K562 (cell line): ENCODE measurements around the gene SOAT2. TPM values are rescaled to one million over a fixed set of nuclear protein-coding genes. Genes with fewer than 3 reads are reported as not detected.

Experiments used
- ATAC-seq: fragments of 200-7000 bp; cut with Tn5 transposase; 3 replicates; pipeline ENCODE4 v1.9.1; 2020; ENCODE audit warnings: moderate library complexity
- BruUV-seq: library from RNA; stranded (reverse); fragments of 400-500 nt; replicated peaks from 2 replicates; lab custom pipeline; 2021; lab: Mats Ljungman, UMichigan
- CTCF ChIA-PET: fragments of 300-600 bp; formaldehyde crosslinking; extraction: SDS; loops from one replicate; lab custom pipeline; 2021; ENCODE audit warnings: low intra/inter-chr PET ratio; lab: Yijun Ruan, JAX
- POLR2A ChIA-PET: fragments of 300-600, 350-650 bp; sonication (Branson Sonifier 250); formaldehyde crosslinking; extraction: SDS; loops from one replicate; lab custom pipeline; 2021; ENCODE audit warnings: antibody characterized with exemption, inconsistent platforms; lab: Yijun Ruan, JAX
- DNase-seq, 4 experiments: peaks; one replicate each; pipeline versions ENCODE4 v3.0.0 to v3.0.0-alpha.2; 2011 to 2018; ENCODE audit warnings: low spot score in 3 of 4, mixed read lengths in 3 of 4; ENCODE audit errors: extremely low read depth in 1 of 4
- FAIRE-seq: peaks from 2 replicates; lab custom pipeline; 2011; peaks lifted over from hg19 to GRCh38; lab: Jason Lieb, UNC
- H2AFZ ChIP-seq: 2 replicates; pipeline ENCODE4 v1.6.0; 2011; ENCODE audit warnings: low read depth, low read length, control low read depth, inconsistent platforms
- H3K27ac ChIP-seq: fragments of 200-600 bp; 3 replicates; pipeline ENCODE4 v1.8.0; 2011; ENCODE audit warnings: low read depth, mild to moderate bottlenecking, control low read depth, inconsistent platforms, low read length, moderate library complexity, mixed read lengths; ENCODE audit errors: extremely low read depth
- H3K27me3 ChIP-seq, 2 experiments: fragments of 300-600 bp in 1 of 2; 2 replicates in 1 of 2; 3 replicates in 1 of 2; pipeline versions ENCODE4 v1.6.0 to v1.8.0; 2011; ENCODE audit warnings: inconsistent platforms in 2 of 2, low read length in 2 of 2, mild to moderate bottlenecking in 1 of 2, mixed read lengths in 1 of 2, moderate library complexity in 1 of 2; ENCODE audit not compliant: control insufficient read depth in 2 of 2, insufficient read depth in 2 of 2
- H3K36me3 ChIP-seq: fragments of 300-600 bp; 3 replicates; pipeline ENCODE4 v1.8.0; 2011; ENCODE audit warnings: mild to moderate bottlenecking, low read length, inconsistent platforms; ENCODE audit not compliant: control insufficient read depth, insufficient read depth
- H3K4me1 ChIP-seq, 2 experiments: fragments of 200-600 bp in 1 of 2; replicated peaks in 1 of 2; 2 replicates in 1 of 2; 3 replicates in 1 of 2; pipeline versions ENCODE4 v1.5.1 to v1.8.0; 2011; ENCODE audit warnings: inconsistent platforms in 2 of 2, low read length in 2 of 2, mild to moderate bottlenecking in 1 of 2, mixed read lengths in 1 of 2, moderate library complexity in 1 of 2; ENCODE audit not compliant: control insufficient read depth in 2 of 2, insufficient read depth in 2 of 2
- H3K4me2 ChIP-seq: 2 replicates; pipeline ENCODE4 v1.6.1; 2011; ENCODE audit warnings: low read length, control low read depth, inconsistent platforms, mixed read lengths; ENCODE audit not compliant: insufficient read depth
- H3K4me3 ChIP-seq: fragments of 200-600 bp; sonication (generic), shearing (Covaris generic); 2 replicates; pipeline ENCODE4 v1.5.1; 2016; ENCODE audit warnings: control low read depth, inconsistent platforms
- H3K79me2 ChIP-seq: fragments of 200-600 bp; 3 replicates; pipeline ENCODE4 v1.8.0; 2011; ENCODE audit warnings: low read length, inconsistent platforms; ENCODE audit not compliant: control insufficient read depth, insufficient read depth
- H3K9ac ChIP-seq, 2 experiments: 2 replicates each; pipeline versions ENCODE4 v1.6.0 to v1.6.1; 2011; ENCODE audit warnings: low read depth in 2 of 2, low read length in 2 of 2, control low read depth in 1 of 2, inconsistent platforms in 1 of 2, mild to moderate bottlenecking in 1 of 2, mixed read lengths in 1 of 2; ENCODE audit not compliant: insufficient read depth in 1 of 2
- H3K9me1 ChIP-seq: one replicate; pipeline ENCODE4 v1.6.0; 2011; ENCODE audit warnings: inconsistent platforms, mild to moderate bottlenecking, low read length, moderate library complexity; ENCODE audit not compliant: control insufficient read depth, insufficient read depth
- H3K9me3 ChIP-seq: replicated peaks from 2 replicates; pipeline ENCODE4 v1.5.1; 2011; ENCODE audit warnings: low read depth, low read length, inconsistent platforms; ENCODE audit not compliant: control insufficient read depth, insufficient read depth
- H4K20me1 ChIP-seq: replicated peaks from 2 replicates; pipeline ENCODE4 v1.6.1; 2011; ENCODE audit warnings: low read length, inconsistent platforms, mixed read lengths; ENCODE audit not compliant: control insufficient read depth, insufficient read depth
- ASH1L ChIP-seq: fragments of 450-650 bp; IDR thresholded peaks from 2 replicates; pipeline ENCODE4 v1.6.1; 2018; ENCODE audit warnings: borderline replicate concordance, mild to moderate bottlenecking, low read depth; ENCODE audit not compliant: partially characterized antibody
- DMBX1 ChIP-seq: fragments of 250-450 bp; sonication (Bioruptor Pico); IDR thresholded peaks from 2 replicates; pipeline ENCODE4 v1.8.0; 2022; ENCODE audit warnings: inconsistent platforms, mild to moderate bottlenecking, moderate library complexity, borderline replicate concordance
- HDAC1 ChIP-seq, 2 experiments: fragments of 450-650 bp; IDR thresholded peaks; 2 replicates each; pipeline ENCODE4 v1.6.1; 2016 to 2017; ENCODE audit warnings: inconsistent platforms in 1 of 2, mild to moderate bottlenecking in 1 of 2, moderate library complexity in 1 of 2
- JUNB ChIP-seq: fragments of 450-650 bp; formaldehyde crosslinking; conservative IDR thresholded peaks from 2 replicates; pipeline ENCODE4 v1.4.0; 2020; ENCODE audit warnings: mild to moderate bottlenecking
- MCM3 ChIP-seq: fragments of 450-650 bp; IDR thresholded peaks from 2 replicates; pipeline ENCODE4 v1.6.1; 2016
- MTA1 ChIP-seq: fragments of 450-650 bp; IDR thresholded peaks from 2 replicates; pipeline ENCODE4 v1.6.1; 2017; ENCODE audit warnings: borderline replicate concordance
- NFE2L1 ChIP-seq: fragments of 450-650 bp; IDR thresholded peaks from 2 replicates; pipeline ENCODE4 v1.6.1; 2016; ENCODE audit warnings: missing genetic modification characterization, low read depth, mild to moderate bottlenecking, missing compliant biosample characterization, moderate library complexity, borderline replicate concordance
- NR3C1 ChIP-seq: sonication (generic); formaldehyde crosslinking; IDR thresholded peaks from 2 replicates; pipeline ENCODE4 v1.8.1; 2022; ENCODE audit warnings: missing genetic modification reagents
- PHB2 ChIP-seq: fragments of 450-650 bp; IDR thresholded peaks from 2 replicates; pipeline ENCODE4 v1.6.1; 2017; ENCODE audit warnings: low read depth
- RBM34 ChIP-seq: fragments of 200-400 bp; formaldehyde crosslinking; IDR thresholded peaks from 2 replicates; pipeline ENCODE4 v1.6.1; 2018; ENCODE audit warnings: low read length, borderline replicate concordance; ENCODE audit not compliant: insufficient read depth
- TSC22D4 ChIP-seq: fragments of 450-650 bp; IDR thresholded peaks from 2 replicates; pipeline ENCODE4 v1.6.1; 2016; ENCODE audit warnings: missing genetic modification characterization, missing biosample characterization, control low read depth
- WGBS: fragments of 100-300 bp; shearing (Covaris generic); methylation state at CpG from one replicate; pipeline ENCODE4 v1.1.6; 2016; ENCODE audit warnings: low coverage, mixed read lengths; ENCODE audit not compliant: insufficient coverage; ENCODE audit errors: missing lambda C conversion rate; 5-methylcytosine and 5-hydroxymethylcytosine counted together
- in situ Hi-C: fragments of 300-500 bp; cut with MboI; formaldehyde crosslinking; loops from 4 replicates; pipeline ENCODE4 v1.15.0; 2018; ENCODE audit warnings: inconsistent platforms, mixed read lengths
- intact Hi-C: fragments of 100-400 bp; cut with micrococcal nuclease; formaldehyde crosslinking; loops from 2 replicates; pipeline ENCODE4 v1.14.2; 2022
- polyA plus RNA-seq, 8 experiments: library from polyadenylated mRNA; depleted of rRNA in 4 of 8; stranded (reverse) in 5 of 8; unstranded in 3 of 8; fragments of >200 nt; fragmentation: Nextera tagmentation in 2 of 8; fragmentation: Illumina TruSeq in 1 of 8; extraction: Ambion mirVana in 2 of 8; extraction: Trizol in 1 of 8; gene quantifications; 2 replicates each; pipeline versions ENCODE4 v1.2.1 to v1.2.3, GENCODE V29; 2011 to 2014; ENCODE audit warnings: inconsistent platforms in 1 of 8, missing spikeins in 1 of 8
- total RNA-seq, 7 experiments: library from RNA; depleted of rRNA in 6 of 7; stranded (reverse); fragments of >200 nt in 6 of 7; fragmentation: Illumina TruSeq in 2 of 7; extraction: Trizol in 2 of 7; gene quantifications; 2 replicates each; pipeline versions ENCODE4 v1.2.1 to v1.2.3, GENCODE V29; 2011 to 2021; ENCODE audit warnings: low replicate concordance in 1 of 7
- TF ChIP-seq, protein P1 (sequence below), 2 experiments: IDR thresholded peaks in 1 of 2; conservative IDR thresholded peaks in 1 of 2; 2 replicates each; pipeline ENCODE4 v1.6.1; 2016; ENCODE audit warnings: low read depth in 2 of 2, mild to moderate bottlenecking in 1 of 2, missing compliant biosample characterization in 1 of 2, missing genetic modification characterization in 1 of 2, moderate library complexity in 1 of 2
- TF ChIP-seq, protein P2 (sequence below): fragments of 250-450 bp; sonication (Bioruptor Pico); IDR thresholded peaks from 2 replicates; pipeline ENCODE4 v1.5.0; 2021; ENCODE audit warnings: mild to moderate bottlenecking, borderline replicate concordance

The SOAT2 gene
- total and polyA plus RNA-seq, 9 of the 15 experiments (the other 6 are each of a cell fraction or from before 2014, with no cell fraction given): 0.04 TPM; not detected in 8

DNA sequence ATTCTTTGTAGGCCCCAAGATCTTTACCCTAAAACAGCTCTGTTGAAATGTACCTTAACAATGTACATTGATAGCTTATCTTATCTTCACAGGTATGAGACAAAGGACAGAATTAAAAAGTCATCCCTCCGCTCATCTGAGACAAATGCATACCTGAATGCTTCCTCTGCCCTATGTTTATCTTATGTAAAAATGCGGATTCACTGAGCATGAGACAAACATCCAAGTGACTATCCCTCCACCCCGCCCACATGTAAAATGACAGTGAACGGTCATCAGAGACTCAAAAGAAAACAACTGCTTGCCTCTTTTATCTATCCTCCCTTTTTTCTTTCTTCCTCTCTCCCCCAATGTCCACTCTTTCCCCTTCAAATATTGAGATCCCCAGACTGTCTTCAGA, 40.1 kb downstream of the SOAT2 start:
- ATAC-seq (peak; percentile 79), FAIRE-seq (peak; percentile 75), DNase-seq (peak in 1 of 4 experiments; percentile 53)
- ChIA-PET CTCF (no interaction called here), POLR2A (no interaction called here)
- Histone ChIP-seq H3K9ac (no peak overlapping the region), H3K4me2 (peak overlapping the region; percentile 14; the same call in 1 of the 2 replicates), H3K36me3 (no peaks in the 10 kb centered on the region), H3K79me2 (no peaks in the 10 kb centered on the region), H4K20me1 (no peaks in the 10 kb centered on the region), H3K9me1 (no peaks in the 10 kb centered on the region), H2AFZ (peak overlapping the region; percentile 79), H3K27ac (no peak overlapping the region), H3K4me1 (peaks cover 0 to 6% of the 10 kb centered on the region in 2 experiments; a peak in 3 of 5 replicates), H3K27me3 (no peaks in the 10 kb centered on the region), H3K4me3 (no peak overlapping the region), H3K9me3 (peaks cover 5% of the 10 kb centered on the region)
- no TSS peak for BruUV-seq
- WGBS: 6% methylated on average over 4 of the region's 4 CpGs
- intact Hi-C loops: no loop called here
- in situ Hi-C loops: no loop called here
- TF ChIP-seq JUNB (CRISPR knock-in tag) (no peak), RBM34 (no peak), MTA1 (no peak; the same call in 1 of the 2 replicates), MCM3 (no peak), TSC22D4 (tag) (no peak), DMBX1 (CRISPR knock-in tag) (no peak), NFE2L1 (tag) (no peak), PHB2 (no peak), ASH1L (no peak), NR3C1 (no peak), HDAC1 (IDR thresholded peaks at IDR 0.05) (peak in 1 of 2 experiments; percentile 44; a peak in 1 of 4 replicates)
- TF ChIP-seq, protein P1, sequence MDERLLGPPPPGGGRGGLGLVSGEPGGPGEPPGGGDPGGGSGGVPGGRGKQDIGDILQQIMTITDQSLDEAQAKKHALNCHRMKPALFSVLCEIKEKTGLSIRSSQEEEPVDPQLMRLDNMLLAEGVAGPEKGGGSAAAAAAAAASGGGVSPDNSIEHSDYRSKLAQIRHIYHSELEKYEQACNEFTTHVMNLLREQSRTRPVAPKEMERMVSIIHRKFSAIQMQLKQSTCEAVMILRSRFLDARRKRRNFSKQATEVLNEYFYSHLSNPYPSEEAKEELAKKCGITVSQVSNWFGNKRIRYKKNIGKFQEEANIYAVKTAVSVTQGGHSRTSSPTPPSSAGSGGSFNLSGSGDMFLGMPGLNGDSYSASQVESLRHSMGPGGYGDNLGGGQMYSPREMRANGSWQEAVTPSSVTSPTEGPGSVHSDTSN (CRISPR knock-in tag; IDR thresholded peaks at IDR 0.05; ENCODE audit: low read depth): no peak
- TF ChIP-seq, protein P1 (tag; conservative IDR thresholded peaks at IDR 0.05; ENCODE audit: low read depth): no peak
- TF ChIP-seq, protein P2, sequence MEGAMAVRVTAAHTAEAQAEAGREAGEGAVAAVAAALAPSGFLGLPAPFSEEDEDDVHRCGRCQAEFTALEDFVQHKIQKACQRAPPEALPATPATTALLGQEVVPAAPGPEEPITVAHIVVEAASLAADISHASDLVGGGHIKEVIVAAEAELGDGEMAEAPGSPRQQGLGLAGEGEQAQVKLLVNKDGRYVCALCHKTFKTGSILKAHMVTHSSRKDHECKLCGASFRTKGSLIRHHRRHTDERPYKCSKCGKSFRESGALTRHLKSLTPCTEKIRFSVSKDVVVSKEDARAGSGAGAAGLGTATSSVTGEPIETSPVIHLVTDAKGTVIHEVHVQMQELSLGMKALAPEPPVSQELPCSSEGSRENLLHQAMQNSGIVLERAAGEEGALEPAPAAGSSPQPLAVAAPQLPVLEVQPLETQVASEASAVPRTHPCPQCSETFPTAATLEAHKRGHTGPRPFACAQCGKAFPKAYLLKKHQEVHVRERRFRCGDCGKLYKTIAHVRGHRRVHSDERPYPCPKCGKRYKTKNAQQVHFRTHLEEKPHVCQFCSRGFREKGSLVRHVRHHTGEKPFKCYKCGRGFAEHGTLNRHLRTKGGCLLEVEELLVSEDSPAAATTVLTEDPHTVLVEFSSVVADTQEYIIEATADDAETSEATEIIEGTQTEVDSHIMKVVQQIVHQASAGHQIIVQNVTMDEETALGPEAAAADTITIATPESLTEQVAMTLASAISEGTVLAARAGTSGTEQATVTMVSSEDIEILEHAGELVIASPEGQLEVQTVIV (CRISPR knock-in tag): no peak
